Kidney (tissue), 14 donors: ENCODE data around the gene RPUSD1. TPM values are rescaled to one million over a fixed set of nuclear protein-coding genes. Genes with fewer than 3 reads are reported as not detected.

Experiments
- DNase-seq, 5 donors: peaks; one replicate each; pipeline ENCODE4 v3.0.0-alpha.2; 2013 to 2020
- FAIRE-seq: peaks from 2 replicates; lab custom pipeline; 2012; peaks lifted over from hg19 to GRCh38; lab: Jason Lieb, UNC
- H3K27ac ChIP-seq, 2 donors: one replicate each; pipeline ENCODE4 v1.7.0; 2013; ENCODE audit warnings: low read depth in 2 of 2, low read length in 2 of 2, inconsistent platforms in 1 of 2
- H3K27me3 ChIP-seq: one replicate; pipeline ENCODE4 v1.7.1; 2013; ENCODE audit warnings: low read length, inconsistent platforms; ENCODE audit not compliant: control insufficient read depth, insufficient read depth
- H3K36me3 ChIP-seq, 3 donors: one replicate each; pipeline versions ENCODE4 v1.7.0 to v1.7.1; 2013; ENCODE audit warnings: low read length in 3 of 3, control low read depth in 1 of 3, inconsistent platforms in 1 of 3; ENCODE audit not compliant: insufficient read depth in 3 of 3, control insufficient read depth in 2 of 3
- H3K4me1 ChIP-seq, 3 donors: one replicate each; pipeline versions ENCODE4 v1.7.0 to v1.7.1; 2013; ENCODE audit warnings: low read length in 3 of 3, inconsistent platforms in 1 of 3, low read depth in 1 of 3; ENCODE audit not compliant: control insufficient read depth in 2 of 3, insufficient read depth in 2 of 3
- H3K4me3 ChIP-seq, 3 donors: one replicate each; pipeline versions ENCODE4 v1.7.0 to v1.8.1; 2013; ENCODE audit warnings: low read length in 3 of 3, control low read depth in 1 of 3, inconsistent platforms in 1 of 3
- H3K9ac ChIP-seq, 3 donors: one replicate each; pipeline versions ENCODE4 v1.7.0 to v1.7.1; 2013; ENCODE audit warnings: low read length in 3 of 3, control low read depth in 1 of 3, inconsistent platforms in 1 of 3
- H3K9me3 ChIP-seq, 3 donors: one replicate each; pipeline versions ENCODE4 v1.7.0 to v1.7.1; 2013; ENCODE audit warnings: low read length in 3 of 3, control low read depth in 1 of 3, inconsistent platforms in 1 of 3; ENCODE audit not compliant: control insufficient read depth in 2 of 3, insufficient read depth in 1 of 3
- CTCF ChIP-seq: IDR thresholded peaks from 3 replicates; pipeline ENCODE4 v1.5.1; 2012; ENCODE audit warnings: mild to moderate bottlenecking, moderate library complexity, borderline replicate concordance; ENCODE audit not compliant: insufficient read depth; ENCODE audit errors: extremely low read depth
- intact Hi-C: fragments of 100-400 bp; cut with DNase I; formaldehyde crosslinking; loops from one replicate; pipeline ENCODE4 v1.11.1; 2022
- microRNA-seq: library from miRNA; unstranded; fragments of <30 nt; microRNA quantifications from one replicate; pipeline ENCODE4 v1.2.0, GENCODE V29; 2020
- polyA plus RNA-seq: library from polyadenylated mRNA; stranded (reverse); fragments of 350-450 nt; fragmentation: Illumina TruSeq; extraction: RNeasy Lipid Tissue Mini Kit (QIAGEN cat#74804); gene quantifications from one replicate; pipeline ENCODE4 v1.2.3, GENCODE V29; 2014; ENCODE audit warnings: low read depth, low replicate concordance; ENCODE audit not compliant: insufficient read depth
- total RNA-seq: library from RNA; stranded (reverse); fragmentation: NEBNext Ultra II Directional; extraction: Animal tissue kit (Norgen Biotek cat#: 25700); gene quantifications from one replicate; pipeline ENCODE4 v1.2.1, GENCODE V29; 2021
- donor health status: control.
- donor health status: control.
- donor health status: control.
- donor health status: control.
- donor health status: control.
- donor health status: DM: yes; HTN: yes; CAD: no.
- donor health status: Normal renal cell carcinoma (clear cell type).

The RPUSD1 gene
- total and polyA plus RNA-seq, 2 donors from 2014 or later: 15.1 to 16.9 TPM

DNA sequence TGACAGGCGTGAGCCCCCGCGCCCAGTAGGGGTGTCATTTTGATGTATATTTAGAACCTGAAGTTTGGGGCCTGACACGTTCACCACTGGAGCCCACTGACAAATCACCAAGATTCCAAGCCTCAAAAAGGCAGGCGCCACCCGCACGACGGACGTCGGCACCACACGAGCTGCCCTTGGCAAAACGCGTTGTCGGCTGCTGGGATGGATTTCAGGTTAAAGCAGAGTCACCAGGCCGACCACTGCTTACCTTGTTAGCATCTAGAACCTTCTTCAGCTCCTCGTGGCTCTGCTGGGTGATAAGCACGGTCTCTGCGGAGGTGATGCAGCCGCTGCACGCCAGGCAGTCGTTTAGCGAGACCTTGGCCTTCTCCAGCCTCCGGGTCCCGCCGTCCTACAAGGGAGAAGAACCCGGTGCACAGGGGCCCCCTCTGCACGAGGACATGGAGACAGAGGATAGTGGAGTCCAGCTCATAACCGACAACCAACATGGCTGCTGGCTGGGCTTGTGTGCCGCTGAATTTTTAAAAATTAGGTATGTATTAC, 51.2 kb downstream of the RPUSD1 start:
- Histone ChIP-seq H3K27ac (no peak overlapping the region), H3K9me3 (no peaks in the 10 kb centered on the region), H3K4me3 (no peak overlapping the region), H3K9ac (no peak overlapping the region), H3K36me3 (peaks cover 0 to 3% (median 0%) of the 10 kb centered on the region in 3 donors), H3K27me3 (no peaks in the 10 kb centered on the region), H3K4me1 (peaks cover 0 to 11% (median 0%) of the 10 kb centered on the region in 3 donors)
- no peak for TF ChIP-seq CTCF
- no peak for DNase-seq
- FAIRE-seq: no peak
- intact Hi-C loops: no loop called here

DNA sequence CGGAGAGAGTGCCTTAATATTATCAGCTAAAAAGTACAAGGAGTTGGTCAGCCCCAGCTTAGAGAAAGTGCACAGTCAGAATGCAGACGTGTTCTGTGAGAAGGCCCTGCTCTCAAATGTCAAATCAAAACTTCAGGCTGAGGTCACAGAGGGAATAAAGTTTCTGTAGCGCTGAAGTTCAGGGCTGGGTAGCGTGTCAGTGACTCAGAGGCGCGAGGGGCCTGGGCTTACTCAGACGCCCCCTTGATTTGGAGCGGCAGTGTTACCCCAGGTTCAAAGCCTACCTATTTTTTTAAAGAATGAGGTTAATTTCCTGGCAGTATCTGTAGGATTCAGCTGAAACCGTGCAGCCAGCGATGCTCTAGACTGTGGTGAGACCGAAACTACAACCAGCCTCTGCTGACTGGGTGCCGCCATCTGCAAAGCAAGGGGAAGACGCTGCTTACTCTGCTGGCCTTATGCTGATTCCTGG, 52.2 kb downstream of the RPUSD1 start:
- Histone ChIP-seq H3K9me3 (no peaks in the 10 kb centered on the region), H3K27me3 (no peaks in the 10 kb centered on the region), H3K9ac (no peak overlapping the region), H3K4me1 (peaks cover 0 to 9% (median 0%) of the 10 kb centered on the region in 3 donors), H3K27ac (no peak overlapping the region), H3K36me3 (peaks cover 0 to 3% (median 0%) of the 10 kb centered on the region in 3 donors), H3K4me3 (no peak overlapping the region)
- DNase-seq (no peak), FAIRE-seq (no peak)
- no peak for TF ChIP-seq CTCF
- intact Hi-C loops: no loop called here

- intact Hi-C loops: no loop called here
- TF ChIP-seq CTCF: no peak
These were observed 53.0 kb downstream of the RPUSD1 start for GRCh38 chr16:734981-735881.

More at GRCh38 chr16:734981-735881, 53.0 kb downstream of the RPUSD1 start:
- DNase-seq (no peak), FAIRE-seq (no peak)
- Histone ChIP-seq H3K4me1 (peaks cover 0 to 9% (median 0%) of the 10 kb centered on the region in 3 donors), H3K27ac (no peak overlapping the region), H3K36me3 (peaks cover 0 to 3% (median 0%) of the 10 kb centered on the region in 3 donors), H3K9ac (no peak overlapping the region), H3K4me3 (no peak overlapping the region), H3K9me3 (no peaks in the 10 kb centered on the region), H3K27me3 (no peaks in the 10 kb centered on the region)

Small RNAs within 50 kb of the gene (microRNA-seq; reads per million reads assigned to microRNA genes)
- not detected for gene MIR662

Other genes starting within 250 kb of the RPUSD1 start
- 1.8 TPM for gene PRR35, start 228.0 kb downstream of the RPUSD1 start, total RNA-seq
- 24.4 TPM for gene PRR35, start 228.0 kb downstream of the RPUSD1 start, polyA plus RNA-seq
- gene NHLRC4, start 221.4 kb downstream of the RPUSD1 start, total RNA-seq: 3.3 TPM
- 17.4 TPM for gene NHLRC4, start 221.4 kb downstream of the RPUSD1 start, polyA plus RNA-seq
- gene PIGQ, start 218.4 kb downstream of the RPUSD1 start, total RNA-seq: 92.9 TPM
- gene PIGQ, start 218.4 kb downstream of the RPUSD1 start, polyA plus RNA-seq: 118 TPM
- gene RAB40C, start 198.3 kb downstream of the RPUSD1 start, total RNA-seq: 24.0 TPM
- 18.1 TPM for gene RAB40C, start 198.3 kb downstream of the RPUSD1 start, polyA plus RNA-seq
- gene WFIKKN1, start 157.4 kb downstream of the RPUSD1 start, total RNA-seq: 0.69 TPM
- gene WFIKKN1, start 157.4 kb downstream of the RPUSD1 start, polyA plus RNA-seq: 1.8 TPM
- 44.2 TPM for gene METTL26, start 152.1 kb downstream of the RPUSD1 start, total RNA-seq
- gene METTL26, start 152.1 kb downstream of the RPUSD1 start, polyA plus RNA-seq: 183 TPM
- 36.9 TPM for gene MCRIP2, start 146.6 kb downstream of the RPUSD1 start, total RNA-seq
- 265 TPM for gene MCRIP2, start 146.6 kb downstream of the RPUSD1 start, polyA plus RNA-seq
- gene WDR90, start 139.0 kb downstream of the RPUSD1 start, total RNA-seq: 51.6 TPM
- gene WDR90, start 139.0 kb downstream of the RPUSD1 start, polyA plus RNA-seq: 10.6 TPM
- 117 TPM for gene RHOT2, start 120.2 kb downstream of the RPUSD1 start, total RNA-seq
- gene RHOT2, start 120.2 kb downstream of the RPUSD1 start, polyA plus RNA-seq: 90.5 TPM
- gene RHBDL1, start 112.7 kb downstream of the RPUSD1 start, total RNA-seq: 0.88 TPM
- 9.7 TPM for gene RHBDL1, start 112.7 kb downstream of the RPUSD1 start, polyA plus RNA-seq
- gene STUB1, start 108.0 kb downstream of the RPUSD1 start, total RNA-seq: 92.9 TPM
- 218 TPM for gene STUB1, start 108.0 kb downstream of the RPUSD1 start, polyA plus RNA-seq
- 75.0 TPM for gene JMJD8, start 104.0 kb downstream of the RPUSD1 start, total RNA-seq
- 80.4 TPM for gene JMJD8, start 104.0 kb downstream of the RPUSD1 start, polyA plus RNA-seq
- 11.8 TPM for gene WDR24, start 98.0 kb downstream of the RPUSD1 start, total RNA-seq
- 7.2 TPM for gene WDR24, start 98.0 kb downstream of the RPUSD1 start, polyA plus RNA-seq
- 44.9 TPM for gene FBXL16, start 82.6 kb downstream of the RPUSD1 start, total RNA-seq
- gene FBXL16, start 82.6 kb downstream of the RPUSD1 start, polyA plus RNA-seq: 12.0 TPM
- gene METRN, start 73.3 kb downstream of the RPUSD1 start, total RNA-seq: 34.9 TPM
- 114 TPM for gene METRN, start 73.3 kb downstream of the RPUSD1 start, polyA plus RNA-seq
- gene ANTKMT, start 67.2 kb downstream of the RPUSD1 start, total RNA-seq: 44.1 TPM
- gene ANTKMT, start 67.2 kb downstream of the RPUSD1 start, polyA plus RNA-seq: 70.4 TPM
- 2.6 TPM for gene CCDC78, start 61.9 kb downstream of the RPUSD1 start, total RNA-seq
- gene CCDC78, start 61.9 kb downstream of the RPUSD1 start, polyA plus RNA-seq: 1.3 TPM
- gene HAGHL, start 61.3 kb downstream of the RPUSD1 start, total RNA-seq: 7.5 TPM
- gene HAGHL, start 61.3 kb downstream of the RPUSD1 start, polyA plus RNA-seq: 18.0 TPM
- gene CIAO3, start 47.4 kb downstream of the RPUSD1 start, total RNA-seq: 36.8 TPM
- 37.7 TPM for gene CIAO3, start 47.4 kb downstream of the RPUSD1 start, polyA plus RNA-seq
- gene MSLN, start 27.6 kb downstream of the RPUSD1 start, total RNA-seq: 19.4 TPM
- gene MSLN, start 27.6 kb downstream of the RPUSD1 start, polyA plus RNA-seq: 3.7 TPM
- gene CHTF18, start 239 bp upstream of the RPUSD1 start, total RNA-seq: 16.0 TPM
- 4.2 TPM for gene CHTF18, start 239 bp upstream of the RPUSD1 start, polyA plus RNA-seq
- gene GNG13, start 12.4 kb upstream of the RPUSD1 start, total RNA-seq: not detected
- gene GNG13, start 12.4 kb upstream of the RPUSD1 start, polyA plus RNA-seq: not detected
- 28.6 TPM for gene LMF1, start 182.6 kb upstream of the RPUSD1 start, total RNA-seq
- 15.4 TPM for gene LMF1, start 182.6 kb upstream of the RPUSD1 start, polyA plus RNA-seq
- gene SOX8, start 193.4 kb upstream of the RPUSD1 start, total RNA-seq: 1.0 TPM
- 0.17 TPM for gene SOX8, start 193.4 kb upstream of the RPUSD1 start, polyA plus RNA-seq